SK-N-MC (cell line): ENCODE results near the gene STXBP5L.

ENCODE experiments used
- EZH2 ChIP-seq: fragments of 200-600 bp; sonication (generic); IDR thresholded peaks from one replicate; pipeline ENCODE4 v1.6.1; 2017; ENCODE audit warnings: antibody characterized with exemption
- POLR2AphosphoS5 ChIP-seq: IDR thresholded peaks from 2 replicates; pipeline ENCODE4 v1.6.1; 2012; ENCODE audit warnings: mild to moderate bottlenecking, low read depth, low read length, borderline replicate concordance

DNA sequence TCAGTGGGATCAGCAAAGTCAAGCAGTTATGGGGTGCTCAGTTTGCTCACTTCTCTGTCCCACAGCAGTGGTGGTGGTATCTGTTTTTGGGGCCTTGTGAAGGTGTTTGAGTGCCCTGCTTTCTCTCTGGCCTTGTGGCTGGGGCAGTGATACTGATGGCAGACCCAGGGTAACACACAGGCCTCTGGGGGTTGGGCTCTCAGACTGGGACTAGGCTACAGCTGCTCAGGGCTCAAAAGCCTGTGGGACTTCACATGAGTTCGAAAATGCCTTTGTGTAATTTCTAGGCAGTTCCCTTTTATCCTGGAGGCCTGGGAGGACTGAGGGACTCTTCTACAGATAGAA is 75.3 kb downstream of the STXBP5L start:
- TF ChIP-seq POLR2AphosphoS5 (no peak), EZH2 (no peak)
